ENCODE results near the gene GTF2B.

- TF ChIP-seq POLR2A (IDR thresholded peaks at IDR 0.05) (no peak), CTCF (IDR thresholded peaks at IDR 0.05) (no peak)
Measured at GRCh38 chr1:88877382-88877825, 14.0 kb downstream of the GTF2B start.
